Fibroblast of skin of left biceps (primary cell): ENCODE results near the gene NPIPA1.
A peak's percentile ranks its signal among the peaks of the same experiment; 100 is the strongest.
"Not testable (repeated sequence)": the region's sequence is repeated elsewhere in the genome, so short reads cannot be mapped to it uniquely, and the experiment has no call there.

Experiments used
- DNase-seq, 2 experiments: peaks; one replicate each; pipeline ENCODE4 v3.0.0-alpha.2; 2013; ENCODE audit warnings: low read depth in 2 of 2

Gene NPIPA1

DNA sequence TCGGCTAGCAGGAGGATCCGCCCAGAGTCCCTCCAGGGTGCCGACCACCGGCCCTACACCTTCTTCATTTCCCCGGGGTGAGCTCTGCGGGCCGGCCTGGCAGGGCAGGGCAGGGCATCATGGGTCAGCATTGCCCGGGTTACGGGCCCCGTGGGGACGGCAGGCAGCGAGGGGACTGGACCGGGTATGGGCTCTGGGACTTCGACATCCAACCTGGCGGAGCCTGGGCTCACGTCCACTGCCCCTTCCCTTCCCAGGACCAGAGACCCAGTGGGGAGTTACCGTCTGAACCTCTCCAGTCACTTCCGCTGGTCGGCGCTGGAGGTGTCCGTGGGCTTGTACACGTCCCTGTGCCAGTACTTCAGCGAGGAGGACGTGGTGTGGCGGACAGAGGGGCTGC, 7.0 kb upstream of the NPIPA1 start:
- not testable (repeated sequence) for DNase-seq

- not testable (repeated sequence) for DNase-seq
Measured at GRCh38 chr16:14930971-14931370, 6.3 kb upstream of the NPIPA1 start.

DNA sequence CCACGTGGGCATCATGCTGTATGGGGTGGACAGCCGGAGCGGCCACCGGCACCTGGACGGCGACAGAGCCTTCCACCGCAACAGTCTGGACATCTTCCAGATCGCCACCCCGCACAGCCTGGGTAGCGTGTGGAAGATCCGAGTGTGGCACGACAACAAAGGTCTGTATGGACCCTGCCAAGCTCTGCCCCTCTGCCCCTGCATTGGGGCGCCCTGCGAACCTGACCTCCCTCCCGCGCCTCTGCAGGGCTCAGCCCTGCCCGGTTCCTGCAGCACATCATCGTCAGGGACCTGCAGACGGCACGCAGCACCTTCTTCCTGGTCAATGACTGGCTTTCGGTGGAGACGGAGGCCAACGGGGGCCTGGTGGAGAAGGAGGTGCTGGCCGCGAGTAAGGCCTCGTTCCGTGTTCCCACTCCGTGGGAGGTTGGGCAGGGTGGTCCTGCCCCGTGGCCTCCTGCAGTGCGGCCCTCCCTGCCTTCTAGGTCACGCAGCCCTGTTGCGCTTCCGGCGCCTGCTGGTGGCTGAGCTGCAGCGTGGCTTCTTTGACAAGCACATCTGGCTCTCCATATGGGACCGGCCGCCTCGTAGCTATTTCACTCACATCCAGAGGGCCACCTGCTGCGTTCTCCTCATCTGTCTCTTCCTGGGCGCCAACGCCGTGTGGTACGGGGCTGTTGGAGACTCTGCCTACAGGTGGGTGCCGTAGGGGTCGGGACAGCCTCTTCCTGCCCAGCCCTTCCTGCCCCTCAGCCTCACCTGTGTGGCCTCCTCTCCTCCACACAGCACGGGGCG, 4.5 kb upstream of the NPIPA1 start:
- DNase-seq = not testable (repeated sequence)

- DNase-seq = not testable (repeated sequence)
Measured at GRCh38 chr16:14937994-14938393, 751 bp downstream of the NPIPA1 start.

DNA sequence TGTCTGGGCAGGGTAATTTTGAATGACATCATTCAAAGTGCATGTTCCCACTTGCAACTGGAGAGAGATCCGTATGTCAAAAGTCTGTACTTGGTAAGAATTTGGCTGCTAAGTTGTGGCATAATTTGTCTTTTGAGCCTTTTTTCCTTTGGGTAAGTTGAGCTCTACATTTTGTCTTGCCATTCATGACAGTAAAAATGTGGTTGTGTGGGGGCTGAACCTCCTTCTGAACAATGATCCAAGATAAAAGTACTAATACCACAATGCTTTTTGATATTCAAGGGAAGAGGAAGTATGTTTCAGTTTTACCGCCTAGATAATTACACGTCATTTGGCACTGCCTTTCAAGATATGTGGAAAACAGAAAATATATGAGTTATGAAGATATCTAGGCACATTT, 5.4 kb downstream of the NPIPA1 start:
- not testable (repeated sequence) for DNase-seq

- no peak for DNase-seq
Measured at GRCh38 chr16:14955546-14956231, 18.4 kb downstream of the NPIPA1 start.

DNA sequence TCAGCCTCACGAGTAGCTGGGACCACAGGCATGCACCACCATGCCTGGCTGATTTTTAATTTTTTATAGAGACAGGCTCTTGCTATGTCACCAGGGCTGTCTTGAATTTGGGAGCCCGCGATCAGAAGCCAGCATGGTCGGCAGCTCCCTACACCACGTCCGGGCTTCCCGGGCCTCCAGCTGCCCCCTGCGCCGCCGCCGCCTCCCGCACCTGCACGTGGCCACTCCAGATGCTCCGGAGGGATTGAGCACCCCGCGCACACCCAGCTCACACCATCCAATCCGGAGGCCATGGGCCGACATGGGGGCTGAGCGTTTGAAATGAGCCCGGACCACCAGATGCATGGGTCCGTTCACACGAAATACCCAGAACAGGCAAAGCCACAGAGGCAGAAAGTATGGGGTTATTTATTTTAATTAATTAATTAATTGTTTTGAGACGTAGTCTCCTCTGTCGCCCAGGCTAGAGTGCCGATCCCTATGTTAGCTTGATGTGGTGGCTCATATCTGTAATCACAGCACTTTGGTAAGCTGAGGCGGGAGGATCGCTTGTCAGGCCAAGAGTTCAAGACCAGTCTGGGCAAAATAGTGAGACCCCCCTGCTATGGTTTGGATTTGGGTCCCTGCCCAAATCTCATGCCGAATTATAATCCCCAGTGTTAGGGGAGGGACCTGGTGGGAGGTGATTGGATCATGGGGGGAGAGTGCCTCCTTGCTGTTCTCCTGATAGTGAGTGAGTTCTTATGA, 20.5 kb downstream of the NPIPA1 start:
- DNase-seq = no peak

GRCh38 chr16:14958323-14958600, 21.0 kb downstream of the NPIPA1 start:
- no peak for DNase-seq

GRCh38 chr16:14958970-14959369, 21.7 kb downstream of the NPIPA1 start:
- DNase-seq = no peak

DNA sequence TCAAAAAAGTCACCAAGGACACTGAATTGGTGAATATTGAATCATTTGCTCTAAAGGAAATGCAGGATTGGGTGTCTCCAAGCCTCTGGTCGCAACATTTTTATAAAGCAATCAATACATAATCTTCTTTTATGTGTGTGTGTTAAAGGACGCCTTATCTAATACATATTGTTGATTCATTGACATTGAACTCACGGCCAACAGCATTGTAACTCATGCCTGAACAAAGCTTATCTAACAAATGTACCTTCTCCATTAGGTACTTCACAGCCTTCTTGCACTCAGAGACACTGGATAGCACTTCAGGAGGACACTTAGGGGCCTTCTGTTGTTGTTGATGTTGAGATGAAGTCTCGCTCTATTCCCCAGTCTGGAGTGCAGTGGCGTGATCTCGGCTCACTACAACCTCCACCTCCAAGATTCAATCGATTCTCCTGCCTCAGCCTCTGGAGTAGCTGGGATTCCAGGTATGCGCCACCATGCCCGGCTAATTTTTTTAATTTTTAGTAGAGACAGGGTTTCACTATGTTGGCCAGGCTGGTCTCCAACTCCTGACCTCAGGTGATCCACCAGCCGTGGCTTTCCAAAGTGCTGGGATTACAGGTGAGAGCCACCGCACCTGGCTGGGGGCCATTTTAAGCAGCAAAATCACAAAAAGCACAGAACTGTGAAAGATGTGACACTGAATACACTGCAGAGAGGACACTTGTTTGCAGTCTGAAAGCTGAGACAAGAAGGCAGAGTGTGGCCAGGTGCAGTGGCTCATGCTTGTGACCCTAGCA, 24.4 kb downstream of the NPIPA1 start:
- no peak for DNase-seq

DNA sequence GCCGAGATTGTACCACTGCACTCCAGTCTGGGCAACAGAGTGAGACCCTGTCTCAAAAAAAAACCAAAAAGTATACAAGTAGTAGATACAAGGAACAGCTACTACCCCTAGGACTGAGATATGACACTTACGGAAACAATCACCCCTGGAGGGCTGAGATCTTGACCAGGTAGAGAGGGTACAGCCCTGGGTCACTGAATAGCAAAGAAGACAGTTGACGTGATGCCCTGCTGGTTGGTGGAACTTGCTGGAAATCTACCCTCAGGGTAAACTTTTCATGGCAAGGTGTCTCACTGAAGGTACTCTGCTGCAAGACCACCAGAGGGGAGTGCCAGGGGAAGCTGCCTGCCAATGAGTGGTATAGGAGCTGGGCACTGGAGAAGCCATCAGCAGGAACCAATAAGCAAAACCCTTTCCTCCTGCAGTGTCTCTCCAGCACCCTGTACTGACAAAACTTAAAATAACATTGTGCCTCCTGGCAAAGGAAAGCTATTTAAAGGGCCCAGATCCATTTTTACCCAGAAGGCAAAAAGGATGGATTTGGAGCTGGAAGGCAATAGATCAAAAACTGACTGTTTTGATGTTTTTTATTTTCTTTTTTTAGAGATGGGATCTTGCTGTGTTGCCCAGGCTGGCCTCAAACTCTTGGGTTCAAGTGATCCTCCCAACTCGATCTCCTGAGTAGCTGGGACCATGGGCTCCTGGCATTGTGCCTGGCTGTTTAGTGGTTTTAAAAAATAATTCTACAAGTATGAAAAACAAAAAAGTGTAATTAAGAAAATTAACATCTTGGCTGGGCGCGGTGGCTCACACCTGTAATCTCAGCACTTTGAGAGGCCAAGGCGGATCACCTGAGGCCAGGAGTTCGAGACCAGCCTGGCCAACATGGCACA, 26.3 kb downstream of the NPIPA1 start:
- DNase-seq = no peak

GRCh38 chr16:14965328-14965727, 28.1 kb downstream of the NPIPA1 start:
- DNase-seq = no peak

DNA sequence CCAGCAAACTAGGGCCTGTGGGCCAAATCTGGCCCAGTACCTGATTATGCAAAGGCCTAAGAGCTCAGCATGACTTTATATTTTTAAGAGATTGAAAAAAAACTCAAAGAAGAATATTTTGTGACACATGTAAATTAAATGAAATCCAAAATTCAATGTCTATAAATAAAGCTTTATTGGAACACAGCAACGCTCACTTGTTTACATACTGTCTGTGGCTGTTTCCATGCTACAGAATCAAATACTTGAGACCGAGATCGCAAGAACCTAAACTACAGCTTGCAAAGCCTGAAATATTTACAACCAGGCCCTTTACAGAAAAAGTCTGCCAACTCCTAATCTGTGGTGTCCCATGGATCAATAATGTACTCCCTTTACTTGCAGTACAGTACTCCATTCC, 32.6 kb downstream of the NPIPA1 start:
- not testable (repeated sequence) for DNase-seq

DNA sequence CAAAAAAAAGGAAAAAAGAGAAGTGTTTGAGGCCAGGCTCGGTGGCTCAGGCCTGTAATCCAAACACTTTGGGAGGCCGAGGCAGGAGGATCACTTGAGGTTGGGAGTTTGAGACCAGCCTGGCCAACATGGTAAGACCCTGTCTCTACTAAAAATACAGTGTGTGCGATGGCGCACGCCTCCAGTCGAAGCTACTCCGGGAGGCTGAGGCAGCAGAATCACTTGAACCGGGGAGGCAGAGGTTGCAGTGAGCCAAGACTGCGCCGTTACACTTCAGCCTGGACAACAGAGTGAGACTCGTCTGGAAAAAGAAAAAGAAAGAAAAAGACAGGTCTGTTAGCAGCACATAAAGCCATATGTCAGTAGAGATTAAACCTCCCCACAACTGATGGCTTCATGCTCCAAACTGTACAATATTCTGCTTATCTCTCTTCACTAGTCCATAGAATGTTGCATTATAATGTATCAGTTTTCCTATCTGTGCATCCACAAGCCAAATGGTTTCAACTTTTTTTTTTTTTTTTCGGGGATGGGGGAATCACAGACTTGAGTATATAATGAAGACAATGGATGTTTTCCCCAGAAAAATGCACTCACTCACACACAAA, 34.5 kb downstream of the NPIPA1 start:
- not testable (repeated sequence) for DNase-seq

GRCh38 chr16:14973785-14974322, 36.6 kb downstream of the NPIPA1 start:
- DNase-seq = not testable (repeated sequence)

DNA sequence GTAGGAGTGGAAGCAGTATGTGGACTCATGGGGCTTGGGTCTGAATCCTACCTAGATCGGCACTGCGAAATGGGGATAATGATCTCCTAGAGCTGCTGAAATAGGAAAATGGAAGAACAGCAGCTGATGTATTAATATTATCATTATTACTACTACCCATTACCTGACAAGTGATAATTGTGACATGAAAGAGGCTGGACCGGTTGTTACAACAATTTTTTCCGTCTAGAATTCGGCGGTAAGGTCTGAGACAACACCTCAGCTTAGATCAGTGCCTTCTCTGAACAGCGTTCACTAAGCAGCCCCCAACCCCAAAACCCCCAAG, 37.0 kb downstream of the NPIPA1 start:
- DNase-seq = not testable (repeated sequence)

- peak; percentile 66 to 70 for DNase-seq
Measured at GRCh38 chr16:14974656-14975417, 37.6 kb downstream of the NPIPA1 start, which contains the start of gene PDXDC1. PDXDC1 (plus strand) TSS chr16:14975026; CDS start chr16:14975200, 174 bp downstream.

GRCh38 chr16:14975418-14976194, 38.4 kb downstream of the NPIPA1 start:
- DNase-seq = not testable (repeated sequence)
